K562 (cell line): ENCODE data around the gene FUT8. TPM values are rescaled to one million over a fixed set of nuclear protein-coding genes. Genes with fewer than 3 reads are reported as not detected.

Experiments used
- POU5F1 ChIP-seq: fragments of 150-350 bp; IDR thresholded peaks from 2 replicates; pipeline ENCODE4 v1.6.1; 2014; ENCODE audit warnings: borderline replicate concordance, low read length, low read depth, mild to moderate bottlenecking; ENCODE audit not compliant: partially characterized antibody
- ZNF239 ChIP-seq: fragments of 250-450 bp; sonication (Bioruptor Pico); IDR thresholded peaks from 2 replicates; pipeline ENCODE4 v1.4.0; 2020; ENCODE audit warnings: mild to moderate bottlenecking
- polyA plus RNA-seq, 8 experiments: library from polyadenylated mRNA; depleted of rRNA in 4 of 8; stranded (reverse) in 5 of 8; unstranded in 3 of 8; fragments of >200 nt; fragmentation: Nextera tagmentation in 2 of 8; fragmentation: Illumina TruSeq in 1 of 8; extraction: Ambion mirVana in 2 of 8; extraction: Trizol in 1 of 8; gene quantifications; 2 replicates each; pipeline versions ENCODE4 v1.2.1 to v1.2.3, GENCODE V29; 2011 to 2014; ENCODE audit warnings: inconsistent platforms in 1 of 8, missing spikeins in 1 of 8
- total RNA-seq, 7 experiments: library from RNA; depleted of rRNA in 6 of 7; stranded (reverse); fragments of >200 nt in 6 of 7; fragmentation: Illumina TruSeq in 2 of 7; extraction: Trizol in 2 of 7; gene quantifications; 2 replicates each; pipeline versions ENCODE4 v1.2.1 to v1.2.3, GENCODE V29; 2011 to 2021; ENCODE audit warnings: low replicate concordance in 1 of 7
- TF ChIP-seq, protein P1 (sequence below): fragments of 200-600 bp; sonication (generic); IDR thresholded peaks from one replicate; pipeline ENCODE4 v1.6.1; 2012; ENCODE audit warnings: mild to moderate bottlenecking, low read depth, low read length, inconsistent platforms

The FUT8 gene
- total and polyA plus RNA-seq, 9 of the 15 experiments (the other 6 are each of a cell fraction or from before 2014, with no cell fraction given) = 4.1 to 15.2 (median 7.8) TPM

GRCh38 chr14:65564370-65564769, 151.8 kb downstream of the FUT8 start (continued):
- TF ChIP-seq, protein P1, sequence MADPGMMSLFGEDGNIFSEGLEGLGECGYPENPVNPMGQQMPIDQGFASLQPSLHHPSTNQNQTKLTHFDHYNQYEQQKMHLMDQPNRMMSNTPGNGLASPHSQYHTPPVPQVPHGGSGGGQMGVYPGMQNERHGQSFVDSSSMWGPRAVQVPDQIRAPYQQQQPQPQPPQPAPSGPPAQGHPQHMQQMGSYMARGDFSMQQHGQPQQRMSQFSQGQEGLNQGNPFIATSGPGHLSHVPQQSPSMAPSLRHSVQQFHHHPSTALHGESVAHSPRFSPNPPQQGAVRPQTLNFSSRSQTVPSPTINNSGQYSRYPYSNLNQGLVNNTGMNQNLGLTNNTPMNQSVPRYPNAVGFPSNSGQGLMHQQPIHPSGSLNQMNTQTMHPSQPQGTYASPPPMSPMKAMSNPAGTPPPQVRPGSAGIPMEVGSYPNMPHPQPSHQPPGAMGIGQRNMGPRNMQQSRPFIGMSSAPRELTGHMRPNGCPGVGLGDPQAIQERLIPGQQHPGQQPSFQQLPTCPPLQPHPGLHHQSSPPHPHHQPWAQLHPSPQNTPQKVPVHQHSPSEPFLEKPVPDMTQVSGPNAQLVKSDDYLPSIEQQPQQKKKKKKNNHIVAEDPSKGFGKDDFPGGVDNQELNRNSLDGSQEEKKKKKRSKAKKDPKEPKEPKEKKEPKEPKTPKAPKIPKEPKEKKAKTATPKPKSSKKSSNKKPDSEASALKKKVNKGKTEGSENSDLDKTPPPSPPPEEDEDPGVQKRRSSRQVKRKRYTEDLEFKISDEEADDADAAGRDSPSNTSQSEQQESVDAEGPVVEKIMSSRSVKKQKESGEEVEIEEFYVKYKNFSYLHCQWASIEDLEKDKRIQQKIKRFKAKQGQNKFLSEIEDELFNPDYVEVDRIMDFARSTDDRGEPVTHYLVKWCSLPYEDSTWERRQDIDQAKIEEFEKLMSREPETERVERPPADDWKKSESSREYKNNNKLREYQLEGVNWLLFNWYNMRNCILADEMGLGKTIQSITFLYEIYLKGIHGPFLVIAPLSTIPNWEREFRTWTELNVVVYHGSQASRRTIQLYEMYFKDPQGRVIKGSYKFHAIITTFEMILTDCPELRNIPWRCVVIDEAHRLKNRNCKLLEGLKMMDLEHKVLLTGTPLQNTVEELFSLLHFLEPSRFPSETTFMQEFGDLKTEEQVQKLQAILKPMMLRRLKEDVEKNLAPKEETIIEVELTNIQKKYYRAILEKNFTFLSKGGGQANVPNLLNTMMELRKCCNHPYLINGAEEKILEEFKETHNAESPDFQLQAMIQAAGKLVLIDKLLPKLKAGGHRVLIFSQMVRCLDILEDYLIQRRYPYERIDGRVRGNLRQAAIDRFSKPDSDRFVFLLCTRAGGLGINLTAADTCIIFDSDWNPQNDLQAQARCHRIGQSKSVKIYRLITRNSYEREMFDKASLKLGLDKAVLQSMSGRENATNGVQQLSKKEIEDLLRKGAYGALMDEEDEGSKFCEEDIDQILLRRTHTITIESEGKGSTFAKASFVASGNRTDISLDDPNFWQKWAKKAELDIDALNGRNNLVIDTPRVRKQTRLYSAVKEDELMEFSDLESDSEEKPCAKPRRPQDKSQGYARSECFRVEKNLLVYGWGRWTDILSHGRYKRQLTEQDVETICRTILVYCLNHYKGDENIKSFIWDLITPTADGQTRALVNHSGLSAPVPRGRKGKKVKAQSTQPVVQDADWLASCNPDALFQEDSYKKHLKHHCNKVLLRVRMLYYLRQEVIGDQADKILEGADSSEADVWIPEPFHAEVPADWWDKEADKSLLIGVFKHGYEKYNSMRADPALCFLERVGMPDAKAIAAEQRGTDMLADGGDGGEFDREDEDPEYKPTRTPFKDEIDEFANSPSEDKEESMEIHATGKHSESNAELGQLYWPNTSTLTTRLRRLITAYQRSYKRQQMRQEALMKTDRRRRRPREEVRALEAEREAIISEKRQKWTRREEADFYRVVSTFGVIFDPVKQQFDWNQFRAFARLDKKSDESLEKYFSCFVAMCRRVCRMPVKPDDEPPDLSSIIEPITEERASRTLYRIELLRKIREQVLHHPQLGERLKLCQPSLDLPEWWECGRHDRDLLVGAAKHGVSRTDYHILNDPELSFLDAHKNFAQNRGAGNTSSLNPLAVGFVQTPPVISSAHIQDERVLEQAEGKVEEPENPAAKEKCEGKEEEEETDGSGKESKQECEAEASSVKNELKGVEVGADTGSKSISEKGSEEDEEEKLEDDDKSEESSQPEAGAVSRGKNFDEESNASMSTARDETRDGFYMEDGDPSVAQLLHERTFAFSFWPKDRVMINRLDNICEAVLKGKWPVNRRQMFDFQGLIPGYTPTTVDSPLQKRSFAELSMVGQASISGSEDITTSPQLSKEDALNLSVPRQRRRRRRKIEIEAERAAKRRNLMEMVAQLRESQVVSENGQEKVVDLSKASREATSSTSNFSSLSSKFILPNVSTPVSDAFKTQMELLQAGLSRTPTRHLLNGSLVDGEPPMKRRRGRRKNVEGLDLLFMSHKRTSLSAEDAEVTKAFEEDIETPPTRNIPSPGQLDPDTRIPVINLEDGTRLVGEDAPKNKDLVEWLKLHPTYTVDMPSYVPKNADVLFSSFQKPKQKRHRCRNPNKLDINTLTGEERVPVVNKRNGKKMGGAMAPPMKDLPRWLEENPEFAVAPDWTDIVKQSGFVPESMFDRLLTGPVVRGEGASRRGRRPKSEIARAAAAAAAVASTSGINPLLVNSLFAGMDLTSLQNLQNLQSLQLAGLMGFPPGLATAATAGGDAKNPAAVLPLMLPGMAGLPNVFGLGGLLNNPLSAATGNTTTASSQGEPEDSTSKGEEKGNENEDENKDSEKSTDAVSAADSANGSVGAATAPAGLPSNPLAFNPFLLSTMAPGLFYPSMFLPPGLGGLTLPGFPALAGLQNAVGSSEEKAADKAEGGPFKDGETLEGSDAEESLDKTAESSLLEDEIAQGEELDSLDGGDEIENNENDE = no peak
- TF ChIP-seq ZNF239 (CRISPR knock-in tag) (no peak), POU5F1 (no peak)
